Measurements from ENCODE around the gene MICAL2. TPM values are rescaled to one million over a fixed set of nuclear protein-coding genes. Genes with fewer than 3 reads are reported as not detected.

Gene MICAL2
- total RNA-seq, 1 donor from 2014 or later, result 237 TPM

- Histone ChIP-seq H3K4me3 (no peak overlapping the region), H3K27ac (peak overlapping the region; percentile 98 to 99), H3K9me3 (no peaks in the 10 kb centered on the region), H3K36me3 (no peaks in the 10 kb centered on the region), H3K4me1 (peaks cover 24 to 61% of the 10 kb centered on the region in 2 donors), H3K27me3 (no peaks in the 10 kb centered on the region)
- DNase-seq (ENCODE audit: low spot score in 2 of 2), result peak in 1 of 2 donors; percentile 86
- intact Hi-C loops (cut with DNase I), result loop anchor here (1.0 kb wide), 1 partner anchor 20 kb away; the partner anchor contains the start of gene MICAL2
- TF ChIP-seq, protein P1, sequence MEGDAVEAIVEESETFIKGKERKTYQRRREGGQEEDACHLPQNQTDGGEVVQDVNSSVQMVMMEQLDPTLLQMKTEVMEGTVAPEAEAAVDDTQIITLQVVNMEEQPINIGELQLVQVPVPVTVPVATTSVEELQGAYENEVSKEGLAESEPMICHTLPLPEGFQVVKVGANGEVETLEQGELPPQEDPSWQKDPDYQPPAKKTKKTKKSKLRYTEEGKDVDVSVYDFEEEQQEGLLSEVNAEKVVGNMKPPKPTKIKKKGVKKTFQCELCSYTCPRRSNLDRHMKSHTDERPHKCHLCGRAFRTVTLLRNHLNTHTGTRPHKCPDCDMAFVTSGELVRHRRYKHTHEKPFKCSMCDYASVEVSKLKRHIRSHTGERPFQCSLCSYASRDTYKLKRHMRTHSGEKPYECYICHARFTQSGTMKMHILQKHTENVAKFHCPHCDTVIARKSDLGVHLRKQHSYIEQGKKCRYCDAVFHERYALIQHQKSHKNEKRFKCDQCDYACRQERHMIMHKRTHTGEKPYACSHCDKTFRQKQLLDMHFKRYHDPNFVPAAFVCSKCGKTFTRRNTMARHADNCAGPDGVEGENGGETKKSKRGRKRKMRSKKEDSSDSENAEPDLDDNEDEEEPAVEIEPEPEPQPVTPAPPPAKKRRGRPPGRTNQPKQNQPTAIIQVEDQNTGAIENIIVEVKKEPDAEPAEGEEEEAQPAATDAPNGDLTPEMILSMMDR (IDR thresholded peaks at IDR 0.05), result no peak
These were observed 20.3 kb upstream of the MICAL2 start for GRCh38 chr11:12090061-12090591.

DNA sequence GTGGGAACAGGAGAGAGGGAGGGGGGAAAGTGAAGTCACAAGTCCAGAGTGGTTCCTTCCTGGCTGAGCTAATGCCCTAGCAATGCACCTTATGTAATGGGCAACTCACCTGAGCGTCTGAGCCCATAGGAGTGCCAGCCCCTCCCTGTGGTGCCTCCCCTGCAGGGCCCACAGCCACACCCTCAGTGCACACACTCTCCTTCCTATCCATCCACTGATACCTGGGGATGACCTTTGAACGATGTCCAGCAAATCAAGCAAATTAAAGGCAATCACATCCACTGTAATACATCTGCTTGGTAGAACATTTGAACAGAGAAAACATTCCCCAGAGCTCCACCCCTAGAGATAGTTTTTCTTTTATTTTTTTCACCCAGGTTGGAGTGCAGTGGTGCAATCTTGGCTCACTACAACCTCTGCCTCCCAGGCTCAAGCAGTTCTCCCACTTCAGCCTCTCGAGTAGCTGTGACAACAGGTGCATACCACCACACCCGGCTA, 19.6 kb upstream of the MICAL2 start:
- H3K4me3 ChIP-seq, result no peak overlapping the region
- DNase-seq (ENCODE audit: low spot score in 2 of 2), result no peak
- TF ChIP-seq, protein P1 (IDR thresholded peaks at IDR 0.05), result no peak
- intact Hi-C loops (cut with DNase I), result loop anchor here (1.0 kb wide), 1 partner anchor 19 kb away; the partner anchor contains the start of gene MICAL2
- H3K27ac ChIP-seq, result peak overlapping the region; percentile 98 to 99
- H3K36me3 ChIP-seq, result no peaks in the 10 kb centered on the region
- no peaks in the 10 kb centered on the region for H3K27me3 ChIP-seq
- peaks cover 19 to 54% of the 10 kb centered on the region in 2 donors for H3K4me1 ChIP-seq
- H3K9me3 ChIP-seq, result no peaks in the 10 kb centered on the region

DNA sequence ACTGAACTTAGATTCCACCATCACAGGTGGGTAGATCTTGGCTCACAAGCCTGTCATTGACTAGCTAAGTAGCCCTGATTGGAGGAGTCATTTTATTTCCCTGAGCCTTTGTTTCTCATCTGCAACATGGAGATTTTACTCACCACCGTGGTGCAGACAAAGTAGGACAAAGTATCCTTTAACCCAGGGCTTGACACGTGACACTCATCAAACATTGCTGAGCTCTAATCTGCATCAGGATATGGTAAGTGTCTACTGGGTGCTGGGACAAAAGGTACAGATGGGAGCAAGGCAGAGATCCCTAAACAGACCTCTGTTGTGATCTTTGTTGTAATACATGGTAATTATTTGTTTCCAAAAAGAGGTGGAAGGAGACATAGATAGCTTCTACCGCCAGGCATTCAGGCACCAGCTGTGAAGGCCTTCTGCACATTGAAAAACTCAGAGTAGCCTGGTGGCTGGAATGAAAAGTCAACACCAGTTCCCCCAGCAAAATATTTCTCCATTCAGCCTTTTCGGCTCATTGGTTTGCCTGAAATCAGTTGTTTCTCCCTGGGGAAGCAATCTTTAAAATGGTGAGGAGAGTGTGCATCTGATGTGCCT, 18.3 kb upstream of the MICAL2 start:
- Histone ChIP-seq H3K9me3 (no peaks in the 10 kb centered on the region), H3K4me3 (no peak overlapping the region), H3K27me3 (no peaks in the 10 kb centered on the region), H3K4me1 (peaks cover 15 to 48% of the 10 kb centered on the region in 2 donors), H3K36me3 (no peaks in the 10 kb centered on the region), H3K27ac (peak overlapping the region; percentile 98 to 99)
- TF ChIP-seq, protein P1 (IDR thresholded peaks at IDR 0.05), result peak in 2 of 3 experiments; percentile 25 to 26
- no peak for DNase-seq (ENCODE audit: low spot score in 2 of 2)
- intact Hi-C loops (cut with DNase I), result no loop called here

- peak overlapping the region; percentile 98 to 99 for H3K27ac ChIP-seq
- H3K4me1 ChIP-seq, result peaks cover 15 to 44% of the 10 kb centered on the region in 2 donors
- H3K27me3 ChIP-seq, result no peaks in the 10 kb centered on the region
- no peak overlapping the region for H3K4me3 ChIP-seq
- TF ChIP-seq, protein P1 (IDR thresholded peaks at IDR 0.05), result no peak
- no peak for DNase-seq (ENCODE audit: low spot score in 2 of 2)
- H3K36me3 ChIP-seq, result no peaks in the 10 kb centered on the region
- H3K9me3 ChIP-seq, result no peaks in the 10 kb centered on the region
- intact Hi-C loops (cut with DNase I), result no loop called here
These were observed 17.7 kb upstream of the MICAL2 start for GRCh38 chr11:12092714-12093113.

- no peak for DNase-seq (ENCODE audit: low spot score in 2 of 2)
- intact Hi-C loops (cut with DNase I), result no loop called here
These were observed 15.3 kb upstream of the MICAL2 start for GRCh38 chr11:12094872-12095800.

More at GRCh38 chr11:12094872-12095800, 15.3 kb upstream of the MICAL2 start:
- Histone ChIP-seq H3K4me1 (peaks cover 5 to 27% of the 10 kb centered on the region in 2 donors), H3K9me3 (no peaks in the 10 kb centered on the region), H3K27me3 (no peaks in the 10 kb centered on the region), H3K4me3 (no peak overlapping the region), H3K27ac (no peak overlapping the region), H3K36me3 (no peaks in the 10 kb centered on the region)
- TF ChIP-seq, protein P1 (IDR thresholded peaks at IDR 0.05), result no peak

All from ascending aorta (tissue), 2 donors.